Measurements from ENCODE around the gene RABGAP1L. TPM values are rescaled to one million over a fixed set of nuclear protein-coding genes. Genes with fewer than 3 reads are reported as not detected.

The RABGAP1L gene
- total and polyA plus RNA-seq, 2 of the 4 experiments (the other 2 are of a cell fraction) = 7.9 to 26.7 TPM

- no peak overlapping the region for H4K91ac ChIP-seq (ENCODE audit: insufficient read depth, low read depth, low read length)
- no peak overlapping the region for H2BK15ac ChIP-seq (ENCODE audit: low read depth, low read length)
- no TSS peak for BruUV-seq (replicated peaks)
- no peak overlapping the region for H3K18ac ChIP-seq (ENCODE audit: low read depth, low read length)
- no peaks in the 10 kb centered on the region for H3K4me1 ChIP-seq (ENCODE audit: control insufficient read depth, insufficient read depth, low read length)
- H2BK20ac ChIP-seq (ENCODE audit: low read depth, low read length) = no peak overlapping the region
- intact Hi-C loops (cut with micrococcal nuclease) = no loop called here
- in situ Hi-C loops (cut with MboI; ENCODE audit: low sequenced_read_pairs) = no loop called here
- H2AFZ ChIP-seq (replicated peaks; ENCODE audit: low read length, poor library complexity) = no peak overlapping the region
- no peak overlapping the region for H3K14ac ChIP-seq (replicated peaks; ENCODE audit: low read depth, low read length)
- peak; percentile 26 for DNase-seq
- H3K79me1 ChIP-seq (ENCODE audit: low read depth in 1 of 2, low read length in 2 of 2) = no peaks in the 10 kb centered on the region
- no peaks in the 10 kb centered on the region for H3K27me3 ChIP-seq (ENCODE audit: control insufficient read depth, insufficient read depth, low read length)
- WGBS, 2 experiments (ENCODE audit: extremely low coverage in 2 of 2, insufficient read length in 1 of 2) = no CpG with 5 or more reads among the region's 1 CpG
- H3K23ac ChIP-seq (ENCODE audit: low read depth, low read length) = no peak overlapping the region
- no peak overlapping the region for H2AK9ac ChIP-seq (replicated peaks; ENCODE audit: low read depth, low read length, poor library complexity)
- no peak overlapping the region for H3K56ac ChIP-seq (ENCODE audit: extremely low read depth, insufficient read depth, low read length)
- dilution Hi-C loops (cut with HindIII; ENCODE audit: low sequenced_read_pairs, unreplicated experiment) = no loop called here
- no peak overlapping the region for H3K4ac ChIP-seq (ENCODE audit: low read depth, low read length)
- no peak overlapping the region for H2BK120ac ChIP-seq (ENCODE audit: low read depth, low read length)
- no peak overlapping the region for H3K4me3 ChIP-seq (ENCODE audit: insufficient read depth, low read depth, low read length)
- no peak overlapping the region for H3K27ac ChIP-seq (ENCODE audit: insufficient read depth, low read length)
- H3K9me1 ChIP-seq (ENCODE audit: insufficient read depth, low read length) = no peaks in the 10 kb centered on the region
- H3K9ac ChIP-seq (ENCODE audit: low read depth, low read length) = no peak overlapping the region
- H4K20me1 ChIP-seq (ENCODE audit: insufficient read depth, low read length) = no peaks in the 10 kb centered on the region
- no peak overlapping the region for H4K8ac ChIP-seq (ENCODE audit: low read depth in 2 of 2, low read length in 2 of 2)
- ATAC-seq (ENCODE audit: low read depth) = no peak
- no peak overlapping the region for H2AK5ac ChIP-seq (ENCODE audit: low read depth, low read length)
- H4K5ac ChIP-seq (ENCODE audit: low read depth, low read length) = no peak overlapping the region
- TF ChIP-seq NFE2L2 (IDR thresholded peaks at IDR 0.05; ENCODE audit: low read depth, low read length) (no peak), MAFK (IDR thresholded peaks at IDR 0.05; ENCODE audit: low read depth, low read length) (no peak), SMC3 (IDR thresholded peaks at IDR 0.05; ENCODE audit: low read depth, low read length) (no peak), ELK1 (IDR thresholded peaks at IDR 0.05; ENCODE audit: borderline replicate concordance, low read depth, low read length) (no peak), POLR2A (IDR thresholded peaks at IDR 0.05; ENCODE audit: low read depth, low read length) (no peak), BHLHE40 (IDR thresholded peaks at IDR 0.05; ENCODE audit: low read depth, low read length) (no peak)
- TF ChIP-seq, protein P1, sequence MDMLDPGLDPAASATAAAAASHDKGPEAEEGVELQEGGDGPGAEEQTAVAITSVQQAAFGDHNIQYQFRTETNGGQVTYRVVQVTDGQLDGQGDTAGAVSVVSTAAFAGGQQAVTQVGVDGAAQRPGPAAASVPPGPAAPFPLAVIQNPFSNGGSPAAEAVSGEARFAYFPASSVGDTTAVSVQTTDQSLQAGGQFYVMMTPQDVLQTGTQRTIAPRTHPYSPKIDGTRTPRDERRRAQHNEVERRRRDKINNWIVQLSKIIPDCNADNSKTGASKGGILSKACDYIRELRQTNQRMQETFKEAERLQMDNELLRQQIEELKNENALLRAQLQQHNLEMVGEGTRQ (IDR thresholded peaks at IDR 0.05; ENCODE audit: low read depth, low read length) = no peak
- no peak overlapping the region for H3K4me2 ChIP-seq (ENCODE audit: low read depth, low read length)
- POLR2A ChIA-PET (ENCODE audit: unreplicated experiment) = no interaction called here
- CTCF ChIA-PET = no interaction called here
- H2BK5ac ChIP-seq (ENCODE audit: low read depth, low read length, poor library complexity, severe bottlenecking) = no peak overlapping the region
- H3K9me3 ChIP-seq (ENCODE audit: control insufficient read depth, insufficient read depth, low read length) = no peaks in the 10 kb centered on the region
- no peaks in the 10 kb centered on the region for H3K36me3 ChIP-seq (ENCODE audit: control insufficient read depth, insufficient read depth, low read length)
Observed at GRCh38 chr1:174839211-174839610, 679.9 kb downstream of the RABGAP1L start.
